ENCODE results near the gene REN. TPM values are rescaled to one million over a fixed set of nuclear protein-coding genes. Genes with fewer than 3 reads are reported as not detected.

Gene REN
- polyA plus RNA-seq, 12 donors = 0.11 to 0.32 (median 0.20) TPM; not detected in 7

- DNase-seq = no peak
These were observed 32.0 kb downstream of the REN start for GRCh38 chr1:204134103-204134502.

- no peak for DNase-seq
These were observed 33.4 kb downstream of the REN start for GRCh38 chr1:204132718-204133117.

DNA sequence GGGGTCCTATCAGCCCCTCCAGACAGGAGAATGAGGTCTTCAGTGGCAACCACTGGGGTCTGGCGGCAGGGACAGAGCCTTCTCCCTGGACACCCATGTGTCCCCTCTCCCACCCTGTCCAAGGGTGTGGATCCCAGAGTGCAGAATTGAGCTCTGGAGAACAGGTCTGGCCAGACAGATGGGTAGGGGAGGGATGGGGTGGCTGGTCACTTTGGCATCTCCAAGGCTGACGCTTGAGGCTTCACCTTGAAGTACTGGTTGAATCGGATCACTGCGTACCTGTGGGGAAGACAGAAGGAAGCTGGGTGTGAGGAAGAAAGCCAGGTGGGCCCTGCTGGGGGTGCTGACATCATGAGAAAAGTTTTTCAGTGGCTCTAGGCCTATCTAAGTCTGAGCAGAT lies 34.2 kb downstream of the REN start:
- no peak for DNase-seq

DNA sequence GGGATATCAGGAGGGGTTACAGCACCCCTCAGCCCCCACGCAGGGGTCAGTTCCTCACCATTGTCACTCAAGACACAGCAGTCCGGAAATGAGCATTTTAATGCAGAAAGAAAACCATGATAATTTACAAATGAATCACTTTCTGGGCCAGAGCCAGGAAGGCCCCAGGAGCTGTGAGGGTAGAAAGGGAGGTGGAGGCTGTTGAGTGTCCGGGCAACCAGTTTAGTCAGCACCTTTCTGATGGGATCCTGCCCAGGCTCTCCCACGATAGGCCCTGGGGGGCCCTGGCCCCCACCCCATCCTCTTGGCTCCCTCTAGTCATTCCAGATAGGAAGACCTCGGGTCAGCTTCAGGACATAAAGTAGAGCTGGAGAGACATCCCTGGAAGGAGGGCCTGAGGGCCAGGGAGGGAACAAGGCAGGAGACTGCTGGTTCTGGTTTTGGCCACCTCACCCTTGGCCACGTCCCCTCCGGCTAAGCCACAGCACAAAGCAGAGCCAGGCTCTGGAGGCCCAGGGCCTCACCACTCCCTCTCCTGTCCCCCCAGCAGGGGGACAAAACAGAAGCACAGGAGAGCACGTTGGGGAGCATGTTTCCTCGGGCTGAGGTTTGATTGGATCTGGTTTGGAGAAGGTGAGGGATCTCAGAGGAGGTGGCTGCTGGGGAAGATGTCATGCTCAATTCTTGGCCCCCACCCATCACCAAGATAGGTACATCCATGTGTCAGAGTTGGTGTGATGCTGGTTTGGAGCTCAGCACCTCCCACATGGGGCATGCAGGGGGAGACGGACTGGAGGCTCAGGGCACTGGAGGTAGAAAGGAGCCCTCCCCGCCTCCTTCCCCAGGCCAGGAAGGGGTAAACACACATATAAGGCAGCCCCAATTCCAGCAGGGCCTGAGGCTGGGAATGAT lies 34.9 kb downstream of the REN start:
- no peak for DNase-seq

DNA sequence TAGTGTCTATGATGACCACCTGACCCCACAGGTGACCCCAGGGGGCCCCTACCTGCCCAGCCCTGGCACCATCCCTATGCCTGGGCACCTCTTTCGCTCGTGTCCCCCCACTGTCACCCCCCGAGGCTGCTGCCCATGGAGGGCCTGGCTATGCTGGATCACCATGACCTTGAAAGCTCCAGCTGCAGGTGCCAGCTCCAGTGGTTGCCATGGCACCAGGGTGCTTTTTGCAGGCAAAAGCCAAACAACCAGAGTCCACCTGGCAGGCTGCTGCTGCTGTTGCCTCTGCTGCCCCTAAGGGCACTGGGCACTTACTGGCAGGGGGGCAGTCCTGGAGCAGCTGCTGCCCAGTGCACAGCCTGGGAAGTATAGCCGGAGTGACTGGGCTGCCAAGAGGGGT lies 36.0 kb downstream of the REN start:
- no peak for DNase-seq

GRCh38 chr1:204128964-204129896 lies 36.9 kb downstream of the REN start:
- peak; percentile 73 for DNase-seq

GRCh38 chr1:204128464-204128963 lies 37.6 kb downstream of the REN start:
- DNase-seq = no peak

DNA sequence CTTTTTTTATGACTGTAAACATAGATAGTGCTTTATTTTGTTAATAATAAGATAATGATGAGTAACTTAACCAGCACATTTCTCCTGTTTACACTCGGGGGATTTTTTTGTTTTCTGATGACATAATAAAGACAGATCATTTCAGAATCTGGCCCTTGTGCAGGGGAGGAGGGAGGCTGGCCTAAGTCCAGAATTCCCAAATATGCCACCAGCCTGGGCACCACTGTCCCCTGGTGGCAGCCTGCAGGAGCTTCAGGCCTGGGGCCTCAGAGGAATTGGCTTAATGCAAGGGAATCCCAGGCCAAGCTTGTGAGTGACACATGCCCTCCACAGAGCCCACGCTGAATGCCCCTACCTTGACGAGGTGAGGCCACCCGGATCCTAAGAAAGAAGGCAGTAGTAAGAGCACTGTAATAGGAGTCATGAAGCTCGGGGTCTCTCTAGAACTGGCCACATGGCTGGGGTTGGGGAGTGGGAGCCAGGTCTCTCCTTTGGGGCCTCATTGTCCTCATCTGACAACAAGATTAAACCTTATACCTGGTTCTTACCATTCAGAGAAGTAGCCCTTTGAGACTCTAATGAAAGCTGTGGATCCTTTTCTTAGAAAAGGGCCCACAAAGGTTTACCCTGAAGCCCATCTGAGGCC lies 38.4 kb downstream of the REN start:
- DNase-seq = no peak

DNA sequence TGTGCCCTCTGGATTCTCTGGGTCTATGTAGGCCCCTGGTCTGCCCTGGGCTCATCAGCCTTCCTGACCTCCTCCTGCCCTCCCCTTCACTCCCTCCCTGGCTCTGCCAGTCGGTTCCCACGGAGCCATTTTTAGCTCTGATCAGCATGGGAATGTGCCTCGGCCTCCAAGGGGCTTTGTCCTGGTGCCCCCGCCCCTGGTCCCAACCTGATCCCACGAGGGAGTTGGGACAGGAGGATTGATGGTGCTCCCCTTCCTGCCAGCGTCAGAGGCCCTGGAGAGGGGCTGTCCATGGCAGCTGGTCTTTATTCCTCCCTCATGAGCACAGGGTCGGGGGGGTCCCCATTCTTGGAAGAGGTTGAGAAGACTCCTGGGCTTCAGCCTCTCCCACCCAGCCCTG lies 39.2 kb downstream of the REN start:
- DNase-seq = no peak

GRCh38 chr1:204126386-204126785 lies 39.8 kb downstream of the REN start:
- DNase-seq = no peak

DNA sequence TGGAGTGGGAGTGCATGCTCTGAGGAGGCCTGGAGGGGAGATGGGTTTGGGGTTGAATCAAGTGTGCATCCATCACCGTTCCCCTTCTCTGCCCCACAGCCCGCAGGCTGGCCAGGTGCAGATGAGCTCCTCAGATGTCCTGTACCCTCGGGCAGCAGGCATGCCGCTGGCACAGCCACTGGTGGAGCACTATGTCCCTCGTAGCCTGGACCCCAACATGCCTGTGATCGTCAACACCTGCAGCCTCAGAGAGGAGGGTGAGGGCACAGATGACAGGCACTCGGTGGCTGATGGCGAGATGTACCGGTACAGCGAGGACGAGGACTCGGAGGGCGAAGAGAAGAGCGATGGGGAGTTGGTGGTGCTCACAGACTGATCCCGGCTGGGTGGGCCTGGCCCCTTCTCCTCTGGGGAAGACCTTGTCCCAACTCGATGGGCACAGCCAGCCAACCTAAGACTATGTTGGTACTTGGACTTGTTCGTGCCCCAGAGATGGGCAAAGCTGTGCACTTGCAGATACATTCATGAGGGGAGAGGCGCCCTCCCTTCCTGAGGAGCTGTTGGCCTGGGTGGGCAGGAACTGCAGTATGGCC lies 40.3 kb downstream of the REN start:
- no peak for DNase-seq

DNA sequence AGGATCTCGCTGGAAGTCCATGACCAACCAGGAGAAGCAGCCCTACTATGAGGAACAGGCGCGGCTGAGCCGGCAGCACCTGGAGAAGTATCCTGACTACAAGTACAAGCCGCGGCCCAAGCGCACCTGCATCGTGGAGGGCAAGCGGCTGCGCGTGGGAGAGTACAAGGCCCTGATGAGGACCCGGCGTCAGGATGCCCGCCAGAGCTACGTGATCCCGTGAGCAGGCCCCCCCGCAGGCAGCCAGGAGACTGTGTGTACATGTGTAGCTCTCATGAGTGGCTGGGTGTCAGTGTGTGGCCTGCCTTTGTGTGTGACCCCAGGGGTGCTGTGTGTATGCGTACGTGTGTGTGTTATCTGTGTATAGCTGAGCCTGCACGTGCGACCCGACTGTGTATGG lies 41.5 kb downstream of the REN start:
- no peak for DNase-seq

DNA sequence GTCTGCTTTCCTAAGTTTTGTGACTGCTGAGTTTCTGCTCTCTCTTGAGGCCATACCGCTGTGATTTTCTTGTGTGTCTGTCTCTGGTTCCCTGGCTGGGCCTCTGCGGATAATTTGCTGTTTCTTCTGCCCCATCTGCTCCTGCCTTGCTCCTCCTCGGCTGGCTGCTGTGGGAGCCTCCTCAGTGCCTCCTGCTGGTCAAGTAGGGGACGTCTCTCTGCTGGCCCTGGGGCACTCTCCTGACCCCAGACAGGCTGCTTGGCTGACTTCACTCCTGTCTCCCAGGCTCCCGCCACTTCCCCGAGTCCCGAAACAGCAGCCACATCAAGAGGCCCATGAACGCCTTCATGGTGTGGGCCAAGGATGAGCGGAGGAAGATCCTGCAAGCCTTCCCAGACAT lies 42.8 kb downstream of the REN start:
- DNase-seq = no peak

DNA sequence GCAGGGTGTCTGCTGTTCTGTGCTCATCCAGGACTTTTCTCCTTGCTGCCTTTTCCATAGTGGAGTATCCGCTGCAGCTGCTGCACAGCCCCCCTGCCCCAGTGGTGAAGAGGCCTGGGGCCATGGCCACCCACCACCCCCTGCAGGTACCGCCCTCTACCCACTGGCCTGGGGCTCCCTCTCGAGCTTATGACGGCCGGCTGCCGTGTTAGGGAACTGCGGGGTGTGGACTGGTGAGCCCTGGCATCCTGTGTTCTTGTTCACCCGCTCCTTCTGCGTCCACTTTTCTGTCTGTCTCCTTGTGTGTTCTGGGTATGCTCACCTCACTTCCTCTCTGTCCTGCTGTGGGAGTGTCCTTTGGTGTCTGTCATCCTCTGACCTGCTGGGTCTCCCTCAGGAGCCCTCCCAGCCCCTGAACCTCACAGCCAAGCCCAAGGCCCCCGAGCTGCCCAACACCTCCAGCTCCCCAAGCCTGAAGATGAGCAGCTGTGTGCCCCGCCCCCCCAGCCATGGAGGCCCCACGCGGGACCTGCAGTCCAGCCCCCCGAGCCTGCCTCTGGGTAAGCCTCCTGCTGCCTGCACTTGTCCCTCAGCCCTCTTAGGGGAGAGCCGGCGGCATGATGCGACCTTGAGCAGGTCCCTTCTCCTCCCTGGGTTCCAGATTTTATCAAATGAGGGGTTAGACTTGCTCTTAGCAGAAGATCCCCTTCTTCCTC lies 44.1 kb downstream of the REN start:
- no peak for DNase-seq

DNA sequence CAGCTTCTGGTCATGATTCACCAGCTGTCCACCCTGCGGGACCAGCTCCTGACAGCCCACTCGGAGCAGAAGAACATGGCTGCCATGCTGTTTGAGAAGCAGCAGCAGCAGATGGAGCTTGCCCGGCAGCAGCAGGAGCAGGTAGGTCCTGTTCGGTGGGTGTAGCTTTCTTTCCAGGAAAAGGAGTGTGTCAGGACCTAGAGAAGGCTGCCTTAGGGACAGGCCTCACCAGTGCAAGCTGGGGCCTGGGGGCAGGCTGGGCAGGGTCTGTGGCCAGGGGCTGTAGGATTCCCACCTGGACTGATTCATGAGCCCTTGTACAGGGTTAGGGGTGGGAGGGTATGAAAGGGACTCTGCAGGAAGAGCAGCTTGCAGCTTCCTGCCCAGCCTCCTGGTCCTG lies 49.6 kb downstream of the REN start:
- no peak for DNase-seq

DNA sequence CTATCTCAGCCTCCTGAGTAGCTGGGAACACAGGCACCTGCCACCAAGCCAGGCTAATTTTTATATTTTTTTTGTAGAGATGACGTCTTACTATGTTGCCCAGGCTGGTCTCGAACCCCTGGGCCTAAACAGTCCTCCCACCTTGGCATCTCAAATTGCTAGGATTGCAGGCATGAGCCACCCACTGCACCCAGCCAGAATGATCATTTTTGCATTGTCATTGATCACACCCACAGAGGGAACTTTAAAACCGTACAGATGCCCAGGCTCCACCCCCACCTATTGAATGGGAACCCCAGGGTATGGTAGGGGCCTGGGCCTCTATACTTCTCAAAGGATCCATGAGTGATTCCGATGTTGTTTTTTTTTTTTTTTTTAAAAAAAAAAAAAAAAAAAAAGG lies 51.0 kb downstream of the REN start:
- DNase-seq = no peak

GRCh38 chr1:204114606-204115005 lies 51.5 kb downstream of the REN start:
- DNase-seq = no peak

- no peak for DNase-seq
These were observed 52.2 kb downstream of the REN start for GRCh38 chr1:204113896-204114295.

DNA sequence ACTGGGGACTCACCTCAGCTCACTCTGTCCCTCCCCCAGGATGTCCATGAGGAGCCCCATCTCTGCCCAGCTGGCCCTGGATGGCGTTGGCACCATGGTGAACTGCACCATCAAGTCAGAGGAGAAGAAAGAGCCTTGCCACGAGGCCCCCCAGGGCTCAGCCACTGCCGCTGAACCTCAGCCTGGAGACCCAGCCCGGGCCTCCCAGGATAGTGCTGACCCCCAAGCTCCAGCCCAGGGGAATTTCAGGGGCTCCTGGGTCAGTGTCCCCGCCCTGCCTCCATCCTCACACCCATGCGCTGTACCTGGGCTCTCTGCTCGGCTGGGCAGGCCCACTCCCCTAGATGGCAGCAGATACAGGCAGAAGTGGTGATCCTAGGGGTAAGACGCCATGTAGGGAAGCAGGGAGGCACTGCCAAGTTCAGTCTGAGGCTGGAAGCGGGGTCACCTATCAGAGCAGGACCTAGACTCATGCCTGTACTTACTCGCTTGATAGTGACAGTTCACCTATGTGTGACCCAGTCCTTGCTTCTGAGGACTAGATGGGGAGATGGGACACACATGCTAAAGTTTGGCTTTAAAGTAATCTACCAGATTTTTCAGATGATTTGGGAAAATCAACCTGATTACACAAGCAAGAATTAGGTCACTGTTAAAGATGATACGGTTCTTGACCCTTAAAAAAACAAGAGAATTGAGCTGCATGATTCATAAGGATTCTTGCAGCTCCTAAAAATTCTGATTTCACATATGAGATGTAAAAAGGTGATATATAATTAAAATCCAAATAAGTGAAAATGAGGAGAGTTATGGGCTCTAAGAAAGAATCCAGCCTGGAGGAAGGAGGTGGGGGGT lies 53.0 kb downstream of the REN start:
- no peak for DNase-seq
